Stimulated activated CD8-positive, alpha-beta memory T cell treated with anti-CD3 and anti-CD28 coated beads, Interleukin-15, amount 100 ng/mL, for 48 hours (primary cell): ENCODE measurements around the gene NASP.
"Not testable (repeated sequence)": the region's sequence is repeated elsewhere in the genome, so short reads cannot be mapped to it uniquely, and the experiment has no call there.

Experiments used
- DNase-seq, 2 donors: peaks; one replicate each; pipeline ENCODE4 v3.0.0-alpha.2; 2020; ENCODE audit warnings: low read depth in 2 of 2

The NASP gene

GRCh38 chr1:45569962-45570581, 13.8 kb upstream of the NASP start:
- DNase-seq, result peak; percentile 37 to 41

DNA sequence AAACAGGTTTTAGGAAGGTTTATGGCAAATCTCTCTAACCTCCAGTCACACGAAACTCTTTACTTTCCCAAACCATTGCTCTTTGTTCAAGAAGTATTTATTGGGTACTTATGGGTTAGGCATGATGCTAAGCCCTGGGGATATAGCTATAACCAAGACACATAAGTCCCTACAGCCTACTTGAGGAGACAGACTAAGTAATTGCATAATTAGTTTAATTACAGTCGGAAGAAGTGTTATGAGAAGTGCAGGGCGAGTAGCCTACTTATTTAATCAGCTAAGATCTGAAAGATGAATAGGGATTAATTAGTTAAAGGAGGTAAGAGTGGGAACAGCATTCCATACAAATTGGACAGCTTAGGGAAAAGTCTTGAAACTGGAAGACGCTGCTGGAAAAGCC, 13.2 kb upstream of the NASP start:
- DNase-seq, result no peak

- no peak for DNase-seq
Observed at GRCh38 chr1:45573231-45573804, 10.5 kb upstream of the NASP start.

DNA sequence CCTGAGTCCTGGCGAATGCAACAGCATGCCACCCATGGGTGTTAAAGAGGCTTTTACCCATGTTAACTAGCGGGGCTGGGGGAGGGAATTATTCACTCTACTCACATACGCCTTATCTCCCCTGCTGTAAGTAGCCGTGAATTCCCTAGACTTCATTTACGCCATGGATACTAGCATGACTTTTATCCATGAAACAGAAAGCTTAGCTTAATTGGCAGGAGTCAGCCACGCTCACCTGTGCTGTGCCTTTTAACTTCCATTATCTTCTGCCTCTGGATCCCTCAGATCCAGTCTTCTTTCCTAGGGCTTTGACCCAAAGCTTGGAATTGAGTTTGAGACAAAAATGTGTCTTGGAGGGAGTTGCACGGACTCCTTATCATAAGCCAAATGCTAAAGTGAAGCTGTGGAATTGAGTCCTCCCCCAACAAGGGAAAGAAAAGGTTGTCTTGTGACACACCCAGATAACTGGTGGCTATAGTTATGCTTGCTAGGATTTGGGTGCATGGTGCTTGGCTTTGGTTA, 9.7 kb upstream of the NASP start:
- no peak for DNase-seq

DNA sequence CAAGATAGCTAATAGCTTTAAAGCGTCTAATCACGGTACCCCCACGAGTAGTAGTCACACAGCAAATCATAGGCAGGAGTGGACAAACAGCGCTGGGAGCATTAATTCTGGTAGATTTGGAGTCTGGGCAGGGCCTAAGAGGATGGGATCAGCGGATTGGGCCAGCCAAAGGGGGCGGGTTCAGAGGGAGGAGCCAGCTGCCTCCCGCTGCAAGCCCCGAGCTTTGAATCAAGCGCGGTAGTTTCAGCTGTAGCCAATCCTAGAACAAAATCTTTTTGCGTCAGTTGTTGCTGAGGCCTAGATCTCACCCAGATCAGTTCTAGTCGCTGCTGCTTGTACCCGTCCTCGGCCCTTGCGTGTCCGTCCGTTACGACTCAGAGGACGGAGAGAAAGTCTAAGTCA, 576 bp upstream of the NASP start:
- peak; percentile 91 for DNase-seq

DNA sequence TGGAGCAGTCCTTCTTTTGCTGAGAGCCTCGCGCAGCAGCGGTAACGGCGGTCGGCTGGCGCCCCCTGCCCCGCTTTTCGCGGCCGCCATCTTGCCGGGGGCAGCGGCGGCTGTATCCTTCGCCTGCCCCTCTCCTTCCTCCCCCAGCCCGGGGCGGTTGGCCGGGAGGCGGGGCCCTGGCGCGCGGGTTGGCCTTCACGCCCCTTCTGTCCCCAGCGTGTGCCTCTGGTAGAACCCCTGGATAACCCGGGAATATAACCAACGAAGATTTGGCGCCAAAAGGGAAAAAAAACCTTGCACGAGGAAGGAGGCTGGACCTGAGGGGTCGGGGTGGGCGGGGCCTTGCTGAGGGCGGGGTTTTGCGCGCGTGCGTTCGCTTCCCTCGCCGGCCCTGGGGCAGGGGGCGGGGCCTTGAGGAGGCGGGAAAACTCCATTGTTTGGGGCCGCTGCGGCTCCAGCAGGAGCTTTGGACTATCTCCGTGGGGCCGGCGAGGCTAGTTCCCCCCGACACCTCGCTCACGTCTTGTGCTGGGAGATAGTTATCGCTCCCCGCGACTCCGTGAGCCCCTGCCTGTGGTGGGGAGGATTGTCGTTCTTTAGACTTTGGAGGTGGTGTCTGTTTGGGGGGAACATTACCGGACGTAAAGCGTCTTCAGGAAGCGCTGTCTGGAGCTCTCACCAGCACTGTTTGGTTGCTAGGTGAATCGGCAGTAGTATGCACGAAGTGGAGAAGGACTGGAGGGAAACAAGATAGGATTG, 689 bp downstream of the NASP start:
- DNase-seq, result peak; percentile 81 to 83

DNA sequence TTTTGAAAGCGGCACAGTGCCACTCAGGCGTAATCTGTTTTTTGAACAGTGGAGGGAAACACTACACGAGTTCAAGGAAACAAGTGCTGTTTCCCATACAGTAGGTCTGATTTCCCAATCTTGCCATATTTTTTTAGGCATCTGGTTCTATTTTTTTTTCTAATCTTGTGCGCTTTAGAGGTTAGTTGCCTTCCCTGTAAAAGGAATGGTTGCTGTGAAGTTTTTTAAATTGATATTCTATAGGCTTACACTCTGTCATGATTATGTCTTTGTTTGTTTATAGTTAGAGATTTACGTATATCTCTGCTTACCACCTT, 1.2 kb downstream of the NASP start:
- DNase-seq, result no peak

GRCh38 chr1:45585496-45586075, 1.7 kb downstream of the NASP start:
- no peak for DNase-seq

DNA sequence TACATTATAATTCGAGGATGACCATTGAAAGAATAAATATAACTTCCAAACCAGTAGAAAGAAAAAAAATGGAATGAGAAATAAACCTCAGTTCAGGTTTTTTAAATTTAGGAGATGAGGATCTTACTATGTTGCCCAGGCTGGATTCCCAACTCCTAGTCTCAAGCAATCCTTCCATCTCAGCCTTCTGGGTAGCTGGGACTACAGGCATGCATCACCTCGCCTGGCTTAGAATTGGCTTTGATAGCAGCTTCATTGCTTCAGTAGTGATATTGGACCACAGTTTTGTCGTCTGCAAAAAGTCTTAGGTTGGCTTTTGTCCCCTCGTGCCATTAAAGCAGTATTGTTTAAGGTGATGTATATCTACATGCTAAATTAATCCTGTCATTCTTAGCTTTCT, 2.9 kb downstream of the NASP start:
- no peak for DNase-seq

- DNase-seq, result no peak
Observed at GRCh38 chr1:45589861-45590260, 6.0 kb downstream of the NASP start.

GRCh38 chr1:45594412-45594811, 10.6 kb downstream of the NASP start:
- no peak for DNase-seq

GRCh38 chr1:45596765-45597164, 12.9 kb downstream of the NASP start:
- DNase-seq, result not testable (repeated sequence)

- DNase-seq, result no peak
Observed at GRCh38 chr1:45604239-45604638, 20.4 kb downstream of the NASP start.

GRCh38 chr1:45607404-45608074, 23.7 kb downstream of the NASP start:
- DNase-seq, result no peak

GRCh38 chr1:45608175-45609156, 24.6 kb downstream of the NASP start:
- no peak for DNase-seq

DNA sequence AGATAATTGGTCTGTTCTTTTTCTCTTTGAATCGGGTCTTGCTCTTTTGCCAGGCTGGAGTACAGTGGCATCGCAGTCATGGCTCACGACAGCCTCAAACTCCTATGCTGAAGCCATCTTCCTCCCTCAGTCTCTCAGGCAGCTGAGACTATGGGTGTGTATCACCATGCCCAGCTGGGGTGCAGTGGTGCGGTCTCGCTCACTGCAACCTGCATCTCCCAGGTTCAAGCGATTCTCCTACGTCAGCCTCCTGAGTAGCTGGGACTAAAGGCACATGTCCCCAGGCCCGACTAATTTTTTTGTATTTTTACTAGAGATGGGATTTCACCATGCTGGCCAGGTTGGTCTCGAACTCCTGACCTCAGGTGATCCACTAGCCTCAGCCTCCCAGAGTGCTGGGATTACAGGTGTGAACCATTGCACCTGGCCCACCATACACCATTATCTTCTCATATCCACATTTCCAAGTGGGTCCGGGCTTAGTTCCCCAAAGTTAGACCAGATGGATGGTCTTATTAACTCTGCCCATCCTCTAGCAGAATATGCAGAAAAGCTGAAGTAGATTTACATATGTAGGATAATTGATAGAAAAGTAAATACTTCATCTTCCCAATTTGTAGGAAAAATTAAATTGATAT, 26.9 kb downstream of the NASP start:
- no peak for DNase-seq

GRCh38 chr1:45612941-45613579, 29.2 kb downstream of the NASP start:
- DNase-seq, result no peak

GRCh38 chr1:45615885-45616284, 32.0 kb downstream of the NASP start:
- no peak for DNase-seq

- no peak for DNase-seq
Observed at GRCh38 chr1:45617618-45618017, 33.8 kb downstream of the NASP start.
